HEK293 (cell line): ENCODE data around the gene HSD17B12.

Experiments
- CTCF ChIA-PET: fragments of 350-600 bp; formaldehyde crosslinking; extraction: SDS; loops from one replicate; lab custom pipeline; 2021; ENCODE audit warnings: antibody characterized with exemption; lab: Yijun Ruan, JAX
- POLR2A ChIA-PET: fragments of 300-600 bp; formaldehyde crosslinking; extraction: SDS; loops from one replicate; lab custom pipeline; 2020; ENCODE audit warnings: antibody characterized with exemption, inconsistent platforms; lab: Yijun Ruan, JAX
- H3K27ac ChIP-seq: fragments of 200-500 bp; sonication (Bioruptor generic); 2 replicates; pipeline ENCODE4 v1.5.1; 2014; ENCODE audit warnings: low read depth, low read length, control low read depth, inconsistent platforms; ENCODE audit errors: extremely low read depth
- H3K36me3 ChIP-seq, 2 experiments: fragments of 200-500 bp in 1 of 2; sonication (Bioruptor generic) in 1 of 2; 1 replicate in 1 of 2; 2 replicates in 1 of 2; pipeline ENCODE4 v1.5.1; 2014 to 2017; ENCODE audit warnings: inconsistent platforms in 2 of 2, low read length in 2 of 2; ENCODE audit not compliant: control insufficient read depth in 2 of 2, insufficient read depth in 1 of 2
- H3K4me1 ChIP-seq: fragments of 200-500 bp; sonication (Bioruptor generic); 2 replicates; pipeline ENCODE4 v1.5.1; 2014; ENCODE audit warnings: mild to moderate bottlenecking, low read length, inconsistent platforms; ENCODE audit not compliant: control insufficient read depth, insufficient read depth
- H3K4me3 ChIP-seq: 2 replicates; pipeline ENCODE4 v1.5.1; 2011; ENCODE audit warnings: low read depth, mild to moderate bottlenecking, control low read depth, low read length, moderate library complexity
- H3K9me3 ChIP-seq: fragments of 200-500 bp; sonication (Bioruptor generic); 2 replicates; pipeline ENCODE4 v1.5.1; 2014; ENCODE audit warnings: low read depth, low read length, inconsistent platforms; ENCODE audit not compliant: control insufficient read depth, insufficient read depth
- FEZF1 ChIP-seq: fragments of 450-650 bp; formaldehyde crosslinking; IDR thresholded peaks from 2 replicates; pipeline ENCODE4 v1.5.1; 2016; ENCODE audit warnings: missing biosample characterization, missing genetic modification characterization
- GFI1B ChIP-seq: fragments of 450-650 bp; formaldehyde crosslinking; IDR thresholded peaks from 2 replicates; pipeline ENCODE4 v1.5.1; 2016; ENCODE audit warnings: missing biosample characterization, missing genetic modification characterization
- HOXC10 ChIP-seq: sonication (generic); formaldehyde crosslinking; IDR thresholded peaks from 2 replicates; pipeline ENCODE4 v1.8.1; 2023; ENCODE audit warnings: mild to moderate bottlenecking, missing genetic modification reagents
- MYNN ChIP-seq: fragments of 450-650 bp; formaldehyde crosslinking; IDR thresholded peaks from 2 replicates; pipeline ENCODE4 v1.5.1; 2016; ENCODE audit warnings: missing biosample characterization, missing genetic modification characterization, borderline replicate concordance
- MZF1 ChIP-seq: fragments of 450-650 bp; formaldehyde crosslinking; IDR thresholded peaks from 2 replicates; pipeline ENCODE4 v1.5.1; 2017; ENCODE audit warnings: missing biosample characterization, missing genetic modification characterization, borderline replicate concordance
- OVOL3 ChIP-seq: fragments of 450-650 bp; formaldehyde crosslinking; IDR thresholded peaks from 2 replicates; pipeline ENCODE4 v1.5.1; 2016; ENCODE audit warnings: missing biosample characterization, missing genetic modification characterization
- WT1 ChIP-seq: fragments of 450-650 bp; formaldehyde crosslinking; IDR thresholded peaks from 2 replicates; pipeline ENCODE4 v1.5.1; 2016; ENCODE audit warnings: missing biosample characterization, missing genetic modification characterization
- ZFP41 ChIP-seq: fragments of 450-650 bp; formaldehyde crosslinking; IDR thresholded peaks from 2 replicates; pipeline ENCODE4 v1.5.1; 2016; ENCODE audit warnings: missing biosample characterization, missing genetic modification characterization, borderline replicate concordance
- ZNF140 ChIP-seq: fragments of 450-650 bp; formaldehyde crosslinking; IDR thresholded peaks from 2 replicates; pipeline ENCODE4 v1.5.1; 2016; ENCODE audit warnings: missing biosample characterization, missing genetic modification characterization
- ZNF157 ChIP-seq: fragments of 450-650 bp; formaldehyde crosslinking; IDR thresholded peaks from 2 replicates; pipeline ENCODE4 v1.5.1; 2016; ENCODE audit warnings: missing biosample characterization, missing genetic modification characterization
- ZNF16 ChIP-seq: fragments of 450-650 bp; formaldehyde crosslinking; IDR thresholded peaks from 2 replicates; pipeline ENCODE4 v1.5.1; 2016; ENCODE audit warnings: low read depth, missing biosample characterization, missing genetic modification characterization
- ZNF184 ChIP-seq: fragments of 450-650 bp; IDR thresholded peaks from 2 replicates; pipeline ENCODE4 v1.5.1; 2018; ENCODE audit warnings: missing biosample characterization, mild to moderate bottlenecking, missing genetic modification characterization
- ZNF211 ChIP-seq: fragments of 450-650 bp; formaldehyde crosslinking; IDR thresholded peaks from 2 replicates; pipeline ENCODE4 v1.5.1; 2016; ENCODE audit warnings: low read depth, missing biosample characterization, missing genetic modification characterization
- ZNF248 ChIP-seq: fragments of 450-650 bp; formaldehyde crosslinking; IDR thresholded peaks from 2 replicates; pipeline ENCODE4 v1.5.1; 2017; ENCODE audit warnings: missing biosample characterization, missing genetic modification characterization
- ZNF274 ChIP-seq, 2 experiments: fragments of 200-500 bp in 1 of 2; fragments of 450-650 bp in 1 of 2; sonication (Bioruptor generic) in 1 of 2; formaldehyde crosslinking in 1 of 2; IDR thresholded peaks; 2 replicates each; pipeline versions ENCODE4 v1.5.1 to v1.6.1; 2014 to 2016; ENCODE audit warnings: borderline replicate concordance in 1 of 2, inconsistent platforms in 1 of 2, low read length in 1 of 2, missing biosample characterization in 1 of 2, missing genetic modification characterization in 1 of 2
- ZNF350 ChIP-seq: fragments of 450-650 bp; formaldehyde crosslinking; IDR thresholded peaks from 2 replicates; pipeline ENCODE4 v1.5.0; 2017; ENCODE audit warnings: missing biosample characterization, mild to moderate bottlenecking, missing genetic modification characterization
- ZNF354C ChIP-seq: fragments of 450-650 bp; formaldehyde crosslinking; IDR thresholded peaks from 2 replicates; pipeline ENCODE4 v1.5.1; 2016; ENCODE audit warnings: missing biosample characterization, missing genetic modification characterization, low read depth, borderline replicate concordance
- ZNF366 ChIP-seq: fragments of 450-650 bp; formaldehyde crosslinking; conservative IDR thresholded peaks from 2 replicates; pipeline ENCODE4 v1.5.1; 2016; ENCODE audit warnings: missing biosample characterization, missing genetic modification characterization
- ZNF488 ChIP-seq: fragments of 450-650 bp; formaldehyde crosslinking; IDR thresholded peaks from 2 replicates; pipeline ENCODE4 v1.5.1; 2016; ENCODE audit warnings: missing biosample characterization, missing genetic modification characterization
- ZNF544 ChIP-seq: fragments of 450-650 bp; formaldehyde crosslinking; IDR thresholded peaks from 2 replicates; pipeline ENCODE4 v1.5.0; 2017; ENCODE audit warnings: missing biosample characterization, missing genetic modification characterization
- ZNF654 ChIP-seq: fragments of 450-650 bp; formaldehyde crosslinking; IDR thresholded peaks from 2 replicates; pipeline ENCODE4 v1.5.1; 2016; ENCODE audit warnings: low read depth, missing biosample characterization, missing genetic modification characterization
- ZNF660 ChIP-seq: fragments of 450-650 bp; IDR thresholded peaks from 2 replicates; pipeline ENCODE4 v1.5.1; 2018; ENCODE audit warnings: missing biosample characterization, mild to moderate bottlenecking, missing genetic modification characterization
- ZNF707 ChIP-seq: fragments of 450-650 bp; formaldehyde crosslinking; IDR thresholded peaks from 2 replicates; pipeline ENCODE4 v1.5.1; 2016; ENCODE audit warnings: missing biosample characterization, missing genetic modification characterization
- ZNF791 ChIP-seq: fragments of 450-650 bp; formaldehyde crosslinking; IDR thresholded peaks from 2 replicates; pipeline ENCODE4 v1.5.1; 2016; ENCODE audit warnings: missing biosample characterization, missing genetic modification characterization

Gene HSD17B12

GRCh38 chr11:43842021-43842420 is 161.5 kb downstream of the HSD17B12 start (continued):
- TF ChIP-seq HOXC10 (CRISPR knock-in tag), result no peak
- TF ChIP-seq, all 188 proteins: peak for 0

- Histone ChIP-seq H3K9me3 (no peaks in the 10 kb centered on the region), H3K4me3 (no peak overlapping the region), H3K4me1 (no peaks in the 10 kb centered on the region), H3K27ac (no peak overlapping the region)
- CTCF ChIA-PET, result interaction anchor here (1.1 to 1.9 kb wide), 3 partner anchors 11 to 43 kb away, joined by 3 to 8 read pairs (median 4); no protein-coding TSS in a partner anchor
- TF ChIP-seq ZNF354C (tag by site-specific recombination) (no peak), ZNF157 (tag by site-specific recombination) (no peak), ZNF16 (tag by site-specific recombination) (no peak), ZNF488 (tag by site-specific recombination) (no peak)
- TF ChIP-seq, all 188 proteins: peak for 0
- peaks cover 0 to 18% of the 10 kb centered on the region in 2 experiments; a peak in 1 of 3 replicates for H3K36me3 ChIP-seq
- POLR2A ChIA-PET, result no interaction called here
Measured at GRCh38 chr11:43845816-43846215, 165.3 kb downstream of the HSD17B12 start.

- ChIA-PET POLR2A (interaction anchor here (0.6 to 0.7 kb wide), 2 partner anchors 20 to 370 kb away, joined by 3 read pairs; no protein-coding TSS in a partner anchor), CTCF (interaction anchor here (0.5 to 5.4 kb wide), 39 partner anchors 8 to 1005 kb away, joined by 3 to 122 read pairs (median 4); no protein-coding TSS in a partner anchor)
- no peak overlapping the region for H3K4me3 ChIP-seq
- no peaks in the 10 kb centered on the region for H3K9me3 ChIP-seq
- H3K27ac ChIP-seq, result no peak overlapping the region
- peaks cover 6 to 16% of the 10 kb centered on the region in 2 experiments for H3K36me3 ChIP-seq
- peak; percentile 64 for TF ChIP-seq ZNF654 (tag by site-specific recombination)
- no peak for TF ChIP-seq ZNF366 (tag by site-specific recombination)
- no peak for TF ChIP-seq ZNF350 (tag by site-specific recombination)
- H3K4me1 ChIP-seq, result no peaks in the 10 kb centered on the region
Measured at GRCh38 chr11:43852057-43852636, 171.6 kb downstream of the HSD17B12 start.

GRCh38 chr11:43853781-43854180 is 173.2 kb downstream of the HSD17B12 start:
- TF ChIP-seq ZNF660 (tag by site-specific recombination), result no peak
- TF ChIP-seq FEZF1 (tag by site-specific recombination), result no peak
- TF ChIP-seq ZNF184, result no peak
- no peak for TF ChIP-seq MZF1 (tag by site-specific recombination)
- no peak for TF ChIP-seq ZNF274 (IDR thresholded peaks at IDR 0.05; ENCODE audit: low read length)
- TF ChIP-seq ZNF274 (tag by site-specific recombination; IDR thresholded peaks at IDR 0.05; ENCODE audit: borderline replicate concordance), result no peak
- no peak for TF ChIP-seq WT1 (tag by site-specific recombination)
- no peak for TF ChIP-seq ZNF248 (tag by site-specific recombination)
- no peak overlapping the region for H3K27ac ChIP-seq
- H3K4me3 ChIP-seq, result no peak overlapping the region
- H3K9me3 ChIP-seq, result no peaks in the 10 kb centered on the region
- no peaks in the 10 kb centered on the region for H3K4me1 ChIP-seq
- H3K36me3 ChIP-seq, result peaks cover 6 to 16% of the 10 kb centered on the region in 2 experiments
- ChIA-PET CTCF (interaction anchor here (0.6 to 1.0 kb wide), 3 partner anchors 19 to 341 kb away, joined by 4 read pairs; no protein-coding TSS in a partner anchor), POLR2A (no interaction called here)

- Histone ChIP-seq H3K4me3 (no peak overlapping the region), H3K9me3 (no peaks in the 10 kb centered on the region), H3K4me1 (no peaks in the 10 kb centered on the region), H3K36me3 (peaks cover 6 to 16% of the 10 kb centered on the region in 2 experiments), H3K27ac (no peak overlapping the region)
- CTCF ChIA-PET, result interaction anchor here (1.4 kb wide), 1 partner anchor 33 kb away, joined by 4 read pairs; no protein-coding TSS in a partner anchor
- POLR2A ChIA-PET, result no interaction called here
- no peak for TF ChIP-seq ZNF544 (tag by site-specific recombination)
- no peak for TF ChIP-seq ZNF211 (tag by site-specific recombination)
- no peak for TF ChIP-seq ZNF791 (tag by site-specific recombination)
- TF ChIP-seq ZFP41, result no peak
- TF ChIP-seq ZNF707 (tag by site-specific recombination), result no peak
- no peak for TF ChIP-seq GFI1B (tag by site-specific recombination)
- no peak for TF ChIP-seq ZNF140 (tag by site-specific recombination)
- TF ChIP-seq ZNF366 (tag by site-specific recombination), result no peak
- no peak for TF ChIP-seq OVOL3
- TF ChIP-seq MYNN (tag by site-specific recombination), result no peak
Measured at GRCh38 chr11:43856993-43857392, 176.5 kb downstream of the HSD17B12 start.
